HepG2 (cell line): ENCODE results near the gene FAM174A. TPM values are rescaled to one million over a fixed set of nuclear protein-coding genes. Genes with fewer than 3 reads are reported as not detected.

ENCODE experiments used
- ATAC-seq: fragments of 200-7000 bp; cut with Tn5 transposase; 3 replicates; pipeline ENCODE4 v1.9.1; 2020; ENCODE audit warnings: mild to moderate bottlenecking, moderate library complexity
- BruUV-seq: library from RNA; stranded (reverse); fragments of 400-500 nt; replicated peaks from 2 replicates; lab custom pipeline; 2021; lab: Mats Ljungman, UMichigan
- CTCF ChIA-PET: fragments of 300-600 bp; formaldehyde crosslinking; extraction: SDS; loops from one replicate; lab custom pipeline; 2021; ENCODE audit warnings: low total read pairs, inconsistent platforms, low intra/inter-chr PET ratio; lab: Yijun Ruan, JAX
- POLR2A ChIA-PET: fragments of 350-600 bp; sonication (Branson Sonifier 250); formaldehyde crosslinking; loops from one replicate; lab custom pipeline; 2020; ENCODE audit warnings: antibody characterized with exemption, inconsistent platforms; lab: Yijun Ruan, JAX
- DNase-seq: peaks from one replicate; pipeline ENCODE4 v3.0.0-alpha.2; 2015; ENCODE audit warnings: low spot score
- FAIRE-seq: peaks from 3 replicates; lab custom pipeline; 2011; peaks lifted over from hg19 to GRCh38; lab: Jason Lieb, UNC
- H2AFZ ChIP-seq: one replicate; pipeline ENCODE4 v1.6.1; 2011; ENCODE audit warnings: low read length, inconsistent platforms
- H3K27ac ChIP-seq: fragments of 300-600 bp; 3 replicates; pipeline ENCODE4 v1.8.0; 2011; ENCODE audit warnings: mixed run types, mild to moderate bottlenecking, mixed read lengths, low read length, inconsistent platforms; ENCODE audit not compliant: insufficient read depth; ENCODE audit errors: extremely low read length
- H3K27me3 ChIP-seq, 2 experiments: fragments of 200-600 bp in 1 of 2; 2 replicates in 1 of 2; 3 replicates in 1 of 2; pipeline versions ENCODE4 v1.6.0 to v1.8.0; 2011; ENCODE audit warnings: low read length in 2 of 2, mild to moderate bottlenecking in 2 of 2, moderate library complexity in 2 of 2, inconsistent platforms in 1 of 2; ENCODE audit not compliant: insufficient read depth in 2 of 2, control insufficient read depth in 1 of 2
- H3K36me3 ChIP-seq, 2 experiments: fragments of 200-600 bp in 1 of 2; replicated peaks in 1 of 2; 2 replicates in 1 of 2; 3 replicates in 1 of 2; pipeline versions ENCODE4 v1.5.1 to v1.8.0; 2011; ENCODE audit warnings: low read length in 2 of 2, inconsistent platforms in 1 of 2; ENCODE audit not compliant: insufficient read depth in 2 of 2, control insufficient read depth in 1 of 2
- H3K4me1 ChIP-seq: 2 replicates; pipeline ENCODE4 v1.5.1; 2012; ENCODE audit warnings: low read length, inconsistent platforms; ENCODE audit not compliant: insufficient read depth
- H3K4me2 ChIP-seq: 2 replicates; pipeline ENCODE4 v1.6.0; 2011; ENCODE audit warnings: low read depth, low read length, inconsistent platforms
- H3K4me3 ChIP-seq, 3 experiments: fragments of 200-600 bp in 1 of 3; sonication (generic), shearing (Covaris generic) in 1 of 3; replicated peaks in 1 of 3; 2 replicates each; pipeline ENCODE4 v1.5.1; 2011 to 2016; ENCODE audit warnings: low read length in 3 of 3, inconsistent platforms in 2 of 3, low read depth in 2 of 3, mild to moderate bottlenecking in 2 of 3, control low read depth in 1 of 3, mixed read lengths in 1 of 3; ENCODE audit not compliant: insufficient read depth in 1 of 3
- H3K79me2 ChIP-seq: one replicate; pipeline ENCODE4 v1.6.1; 2011; ENCODE audit warnings: low read length, inconsistent platforms; ENCODE audit not compliant: insufficient read depth
- H3K9ac ChIP-seq: 2 replicates; pipeline ENCODE4 v1.6.0; 2011; ENCODE audit warnings: mild to moderate bottlenecking, low read depth, low read length, inconsistent platforms; ENCODE audit not compliant: insufficient read depth
- H3K9me3 ChIP-seq: 2 replicates; pipeline ENCODE4 v1.5.1; 2012; ENCODE audit warnings: mild to moderate bottlenecking, low read length
- H4K20me1 ChIP-seq: 2 replicates; pipeline ENCODE4 v1.6.0; 2011; ENCODE audit warnings: inconsistent platforms, mild to moderate bottlenecking, low read length, moderate library complexity; ENCODE audit not compliant: insufficient read depth
- CBX1 ChIP-seq: IDR thresholded peaks from one replicate; pipeline ENCODE4 v1.6.1; 2016; ENCODE audit warnings: antibody characterized with exemption, low read depth
- MTA3 ChIP-seq: sonication (generic); formaldehyde crosslinking; IDR thresholded peaks from 2 replicates; pipeline ENCODE4 v1.4.0; 2020; ENCODE audit warnings: missing genetic modification reagents
- PAWR ChIP-seq: sonication (generic); formaldehyde crosslinking; IDR thresholded peaks from 2 replicates; pipeline ENCODE4 v1.4.0; 2020; ENCODE audit warnings: missing genetic modification reagents, mild to moderate bottlenecking, borderline replicate concordance
- PAX8 ChIP-seq: sonication (generic); formaldehyde crosslinking; IDR thresholded peaks from 2 replicates; pipeline ENCODE4 v1.8.0; 2022; ENCODE audit warnings: mild to moderate bottlenecking, missing genetic modification reagents, borderline replicate concordance
- TP53 ChIP-seq: sonication (generic); formaldehyde crosslinking; conservative IDR thresholded peaks from 2 replicates; pipeline ENCODE4 v1.4.0; 2020; ENCODE audit warnings: missing genetic modification reagents
- XBP1 ChIP-seq: sonication (generic); formaldehyde crosslinking; IDR thresholded peaks from 2 replicates; pipeline ENCODE4 v1.5.0; 2020; ENCODE audit warnings: missing genetic modification reagents
- ZNF430 ChIP-seq: sonication (generic); formaldehyde crosslinking; IDR thresholded peaks from 2 replicates; pipeline ENCODE4 v1.9.0; 2021; ENCODE audit warnings: mild to moderate bottlenecking, missing genetic modification reagents
- ZNF510 ChIP-seq: sonication (generic); formaldehyde crosslinking; IDR thresholded peaks from 2 replicates; pipeline ENCODE4 v1.4.0; 2020; ENCODE audit warnings: low read depth, mild to moderate bottlenecking, missing genetic modification reagents
- in situ Hi-C: cut with HindIII; loops from 2 replicates; pipeline ENCODE4 v1.10.0; 2017; ENCODE audit warnings: low pct_unique_long_range_greater_than_20kb; ENCODE audit not compliant: extremely low pct_ligation_motif_present
- intact Hi-C: fragments of 100-400 bp; cut with micrococcal nuclease; formaldehyde crosslinking; loops from one replicate; pipeline ENCODE4 v1.10.0; 2022; ENCODE audit not compliant: unreplicated experiment
- polyA plus RNA-seq, 8 experiments: library from polyadenylated mRNA; depleted of rRNA in 3 of 8; stranded (reverse) in 7 of 8; unstranded in 1 of 8; fragments of >200 nt; fragmentation: Illumina TruSeq in 4 of 8; extraction: Trizol in 4 of 8; gene quantifications; 2 replicates each; pipeline versions ENCODE4 v1.2.1 to v1.2.3, GENCODE V29; 2011 to 2016; ENCODE audit warnings: low read depth in 4 of 8, missing spikeins in 1 of 8, mixed read lengths in 1 of 8; ENCODE audit not compliant: insufficient read depth in 1 of 8
- total RNA-seq, 5 experiments: library from RNA; depleted of rRNA; stranded (reverse); fragments of >200 nt; fragmentation: Illumina TruSeq; extraction: Trizol; gene quantifications; 2 replicates each; pipeline ENCODE4 v1.2.3, GENCODE V29; 2016; ENCODE audit warnings: low read depth in 1 of 5
- TF ChIP-seq, protein P1 (sequence below): IDR thresholded peaks from 2 replicates; pipeline ENCODE4 v1.6.1; 2016
- TF ChIP-seq, protein P2 (sequence below): sonication (generic); formaldehyde crosslinking; IDR thresholded peaks from 2 replicates; pipeline ENCODE4 v1.5.1; 2020; ENCODE audit warnings: missing genetic modification reagents, mild to moderate bottlenecking, borderline replicate concordance

FAM174A gene
- total and polyA plus RNA-seq, 2 of the 13 experiments (the other 11 are each of a cell fraction or from before 2014, with no cell fraction given) = 6.8 to 7.8 TPM

DNA sequence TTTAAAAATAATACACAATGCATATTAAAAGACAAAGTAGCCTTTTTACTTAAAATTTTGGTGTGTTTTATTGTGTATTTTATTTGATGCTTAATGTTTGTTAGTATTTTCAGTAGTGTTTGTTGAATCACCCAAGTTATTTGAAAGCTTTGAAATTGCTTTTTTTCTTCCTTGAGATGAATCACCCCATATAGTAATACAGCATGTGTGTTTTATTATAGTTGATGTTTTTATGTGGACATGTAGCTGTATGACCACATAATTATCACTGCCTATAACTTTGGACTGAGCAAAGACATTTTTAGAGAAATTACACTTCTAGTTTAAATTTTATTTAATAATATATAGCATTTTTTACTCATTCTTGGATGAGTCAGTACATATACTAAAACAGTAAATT, 18.0 kb downstream of the FAM174A start:
- H3K27me3 ChIP-seq = no peaks in the 10 kb centered on the region
- no peaks in the 10 kb centered on the region for H3K9me3 ChIP-seq
- no peaks in the 10 kb centered on the region for H4K20me1 ChIP-seq
- no peak overlapping the region for H3K4me2 ChIP-seq
- in situ Hi-C loops = no loop called here
- H3K9ac ChIP-seq = no peak overlapping the region
- no peak for FAIRE-seq
- ATAC-seq = no peak
- no peak overlapping the region for H3K4me3 ChIP-seq
- intact Hi-C loops = no loop called here
- no peaks in the 10 kb centered on the region for H3K36me3 ChIP-seq
- H3K79me2 ChIP-seq = no peaks in the 10 kb centered on the region
- no TSS peak for BruUV-seq
- TF ChIP-seq TP53 (no peak), ZNF510 (CRISPR knock-in tag) (no peak), XBP1 (CRISPR knock-in tag) (no peak), MTA3 (CRISPR knock-in tag) (no peak), PAX8 (CRISPR knock-in tag) (no peak), ZNF430 (CRISPR knock-in tag) (no peak), CBX1 (no peak), PAWR (CRISPR knock-in tag) (no peak)
- TF ChIP-seq, protein P1, sequence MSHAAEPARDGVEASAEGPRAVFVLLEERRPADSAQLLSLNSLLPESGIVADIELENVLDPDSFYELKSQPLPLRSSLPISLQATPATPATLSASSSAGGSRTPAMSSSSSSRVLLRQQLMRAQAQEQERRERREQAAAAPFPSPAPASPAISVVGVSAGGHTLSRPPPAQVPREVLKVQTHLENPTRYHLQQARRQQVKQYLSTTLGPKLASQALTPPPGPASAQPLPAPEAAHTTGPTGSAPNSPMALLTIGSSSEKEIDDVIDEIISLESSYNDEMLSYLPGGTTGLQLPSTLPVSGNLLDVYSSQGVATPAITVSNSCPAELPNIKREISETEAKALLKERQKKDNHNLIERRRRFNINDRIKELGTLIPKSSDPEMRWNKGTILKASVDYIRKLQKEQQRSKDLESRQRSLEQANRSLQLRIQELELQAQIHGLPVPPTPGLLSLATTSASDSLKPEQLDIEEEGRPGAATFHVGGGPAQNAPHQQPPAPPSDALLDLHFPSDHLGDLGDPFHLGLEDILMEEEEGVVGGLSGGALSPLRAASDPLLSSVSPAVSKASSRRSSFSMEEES (CRISPR knock-in tag) = no peak
- TF ChIP-seq, protein P2, sequence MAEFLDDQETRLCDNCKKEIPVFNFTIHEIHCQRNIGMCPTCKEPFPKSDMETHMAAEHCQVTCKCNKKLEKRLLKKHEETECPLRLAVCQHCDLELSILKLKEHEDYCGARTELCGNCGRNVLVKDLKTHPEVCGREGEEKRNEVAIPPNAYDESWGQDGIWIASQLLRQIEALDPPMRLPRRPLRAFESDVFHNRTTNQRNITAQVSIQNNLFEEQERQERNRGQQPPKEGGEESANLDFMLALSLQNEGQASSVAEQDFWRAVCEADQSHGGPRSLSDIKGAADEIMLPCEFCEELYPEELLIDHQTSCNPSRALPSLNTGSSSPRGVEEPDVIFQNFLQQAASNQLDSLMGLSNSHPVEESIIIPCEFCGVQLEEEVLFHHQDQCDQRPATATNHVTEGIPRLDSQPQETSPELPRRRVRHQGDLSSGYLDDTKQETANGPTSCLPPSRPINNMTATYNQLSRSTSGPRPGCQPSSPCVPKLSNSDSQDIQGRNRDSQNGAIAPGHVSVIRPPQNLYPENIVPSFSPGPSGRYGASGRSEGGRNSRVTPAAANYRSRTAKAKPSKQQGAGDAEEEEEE = no peak
- POLR2A ChIA-PET = no interaction called here
- CTCF ChIA-PET = no interaction called here
- no peak overlapping the region for H2AFZ ChIP-seq
- H3K4me1 ChIP-seq = no peaks in the 10 kb centered on the region
- DNase-seq = no peak
- no peak overlapping the region for H3K27ac ChIP-seq
